T-helper 1 cell treated with Interleukin-12 subunit alpha and Interleukin-12 subunit beta and Interleukin-4 antibody, amounts not matched to agents 30 ng/mL and 1 ng/mL, for 36 hours (primary cell): ENCODE results near the gene GRHL3. TPM values are rescaled to one million over a fixed set of nuclear protein-coding genes. Genes with fewer than 3 reads are reported as not detected.

ENCODE experiments used
- intact Hi-C: fragments of 100-400 bp; cut with micrococcal nuclease; formaldehyde crosslinking; loops from one replicate; pipeline ENCODE4 v1.15.1; 2024
- total RNA-seq: library from RNA; stranded (reverse); gene quantifications from 2 replicates; pipeline ENCODE4 v1.2.3, GENCODE V29; 2022

Gene GRHL3
- total RNA-seq, 1 donor from 2014 or later, result 0.59 TPM

DNA sequence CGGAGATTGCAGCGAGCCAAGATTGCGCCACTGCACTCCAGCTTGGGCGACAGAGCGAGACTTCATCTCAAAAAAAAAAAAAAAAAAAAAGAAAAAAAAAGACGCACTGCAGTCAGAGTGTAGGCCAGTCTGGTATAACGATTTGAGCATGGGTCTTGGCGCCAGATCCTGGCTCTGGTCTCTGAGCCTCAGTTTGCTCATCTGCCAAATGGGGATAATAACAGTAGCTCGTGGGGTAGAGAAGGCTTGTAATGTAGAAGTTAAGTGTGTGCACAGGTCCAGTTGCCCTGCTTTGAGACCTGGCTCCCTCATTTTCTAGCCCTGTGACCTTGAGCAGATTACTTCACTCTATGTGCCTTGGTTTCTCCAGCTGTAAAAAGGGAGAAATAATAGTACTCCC lies 26.3 kb upstream of the GRHL3 start:
- intact Hi-C loops, result no loop called here

GRCh38 chr1:24293392-24294227 lies 25.5 kb upstream of the GRHL3 start:
- intact Hi-C loops, result no loop called here

- intact Hi-C loops, result no loop called here
Observed at GRCh38 chr1:24294228-24294672, 24.9 kb upstream of the GRHL3 start.

DNA sequence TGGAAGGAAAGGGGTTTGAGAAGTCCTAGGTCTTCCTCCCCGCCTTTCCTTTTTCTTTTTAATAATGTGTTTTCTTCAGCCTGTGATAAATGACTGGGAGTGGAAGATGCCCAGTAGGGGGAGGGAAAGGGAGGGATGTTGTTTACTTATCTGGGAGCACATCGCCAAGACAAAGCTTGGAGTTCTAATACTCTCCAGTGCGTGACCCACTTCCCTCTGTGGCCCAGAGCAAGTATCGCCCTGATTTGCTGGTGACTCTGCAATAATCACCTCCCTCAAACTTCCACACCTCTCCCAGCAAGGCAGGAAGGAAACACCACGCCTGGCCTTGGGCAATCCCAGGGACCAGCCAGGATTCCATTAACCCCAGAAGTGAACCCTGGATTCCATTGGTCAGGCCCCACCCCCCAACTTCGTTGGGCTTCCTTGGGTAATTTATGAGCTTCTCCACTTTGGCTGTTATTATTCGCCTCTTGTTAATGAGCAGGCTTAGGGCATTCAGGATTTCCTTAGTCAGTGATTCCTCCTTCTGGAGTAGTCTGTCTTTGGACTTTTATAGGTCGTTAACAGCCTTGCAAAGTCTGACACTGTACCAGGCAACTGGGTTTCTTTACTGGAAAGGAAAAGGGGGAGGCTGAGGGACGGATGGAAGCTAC lies 24.3 kb upstream of the GRHL3 start:
- intact Hi-C loops, result no loop called here

DNA sequence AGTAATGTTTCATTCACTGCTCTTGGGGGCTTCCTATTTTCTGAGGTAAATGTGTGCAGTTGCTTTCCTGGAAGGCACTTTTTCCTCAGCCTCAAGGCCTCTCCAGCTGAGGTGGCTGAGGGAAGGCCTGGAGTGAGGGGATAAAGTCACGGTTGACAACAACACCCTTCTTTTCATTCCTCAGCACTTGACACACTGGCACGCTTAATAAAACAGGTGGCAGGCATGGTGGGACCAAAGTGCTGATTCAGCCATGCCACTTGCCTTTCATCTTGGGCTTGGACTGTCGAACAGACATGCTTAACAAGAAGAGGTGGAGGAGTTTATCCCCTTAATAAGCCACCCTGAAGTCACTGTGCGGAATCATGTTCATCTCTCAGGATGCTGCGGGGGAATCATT lies 23.6 kb upstream of the GRHL3 start:
- intact Hi-C loops, result no loop called here

- intact Hi-C loops, result no loop called here
Observed at GRCh38 chr1:24297187-24297851, 21.8 kb upstream of the GRHL3 start.

DNA sequence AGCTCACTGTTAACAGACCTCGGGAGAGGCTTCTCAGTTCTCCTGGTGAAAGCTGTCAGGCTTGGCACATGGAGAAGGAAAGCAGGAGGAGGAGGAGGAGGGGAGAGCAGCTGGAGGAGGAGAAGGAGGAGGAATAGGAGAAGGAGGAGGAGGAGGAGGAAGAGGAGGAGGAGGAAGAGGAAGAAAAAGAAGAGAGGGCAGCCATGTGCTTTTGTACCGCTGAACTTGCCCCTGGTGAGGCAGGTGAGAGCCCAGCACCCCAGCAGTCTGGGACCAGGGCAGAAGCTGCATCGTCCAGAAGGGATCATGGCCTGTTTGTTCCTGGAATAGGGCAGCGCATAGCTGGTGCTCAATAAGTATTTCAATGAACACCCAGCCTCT lies 21.3 kb upstream of the GRHL3 start:
- intact Hi-C loops, result no loop called here

DNA sequence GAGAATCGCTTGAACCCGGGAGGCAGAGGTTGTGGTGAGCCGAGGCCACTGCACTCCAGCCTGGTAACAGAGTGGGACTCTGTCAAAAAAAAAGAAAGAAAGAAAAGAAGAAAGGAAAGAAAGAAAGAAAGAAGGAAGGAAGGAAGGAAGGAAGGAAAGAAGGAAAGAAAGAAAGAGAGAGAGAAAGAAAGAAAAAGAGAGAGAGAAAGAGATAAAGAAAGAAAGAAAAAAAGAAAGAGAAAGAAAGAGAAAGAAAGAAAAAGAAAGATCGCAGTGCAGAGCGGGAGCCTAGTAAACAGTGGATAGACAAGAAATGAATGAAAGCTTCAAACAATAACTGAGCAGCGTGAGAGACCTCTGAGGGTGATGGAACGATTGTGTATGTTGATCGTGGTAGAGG lies 20.6 kb upstream of the GRHL3 start:
- intact Hi-C loops, result no loop called here

GRCh38 chr1:24299901-24300300 lies 19.3 kb upstream of the GRHL3 start:
- intact Hi-C loops, result no loop called here

- intact Hi-C loops, result no loop called here
Observed at GRCh38 chr1:24300971-24301784, 18.0 kb upstream of the GRHL3 start.

GRCh38 chr1:24301785-24302175 lies 17.4 kb upstream of the GRHL3 start:
- intact Hi-C loops, result no loop called here

DNA sequence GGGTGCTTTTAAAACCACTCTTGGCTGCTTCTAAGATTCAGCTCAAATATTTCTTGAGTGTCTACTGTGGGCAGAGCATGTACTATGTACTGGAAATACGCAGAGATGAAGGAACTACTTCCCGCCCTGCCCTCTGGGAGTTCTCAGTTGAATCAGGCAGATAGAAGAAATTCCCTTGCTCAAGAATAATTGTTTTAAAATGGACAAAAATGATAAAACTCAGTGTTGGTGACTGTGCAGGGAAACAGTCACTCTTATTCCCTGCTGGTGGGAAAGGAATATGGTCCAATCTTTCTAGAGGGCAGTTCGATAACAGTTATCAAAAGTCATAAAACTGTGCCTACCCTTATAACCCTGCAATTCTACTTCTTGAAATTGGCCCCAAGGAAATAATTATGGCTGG lies 16.9 kb upstream of the GRHL3 start:
- intact Hi-C loops, result no loop called here

DNA sequence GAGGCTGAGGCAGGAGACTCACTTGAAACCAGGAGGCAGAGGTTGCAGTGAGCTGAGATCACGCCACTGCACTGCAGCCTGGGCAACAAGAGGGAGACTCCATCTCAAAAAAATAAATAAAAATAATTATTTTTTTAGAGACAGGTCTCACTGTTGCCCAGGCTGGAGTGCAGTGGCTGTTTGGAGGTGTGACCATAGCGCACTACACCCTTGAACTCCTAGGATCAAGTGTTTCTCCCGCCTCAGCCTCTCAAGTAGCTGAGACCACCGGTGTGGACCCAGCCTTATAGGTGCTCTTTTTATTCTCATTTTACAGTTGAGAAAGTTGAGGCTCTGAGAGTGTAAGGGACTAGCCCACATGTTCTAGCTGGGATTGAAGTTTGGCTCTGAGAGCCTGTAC lies 15.6 kb upstream of the GRHL3 start:
- intact Hi-C loops, result no loop called here

DNA sequence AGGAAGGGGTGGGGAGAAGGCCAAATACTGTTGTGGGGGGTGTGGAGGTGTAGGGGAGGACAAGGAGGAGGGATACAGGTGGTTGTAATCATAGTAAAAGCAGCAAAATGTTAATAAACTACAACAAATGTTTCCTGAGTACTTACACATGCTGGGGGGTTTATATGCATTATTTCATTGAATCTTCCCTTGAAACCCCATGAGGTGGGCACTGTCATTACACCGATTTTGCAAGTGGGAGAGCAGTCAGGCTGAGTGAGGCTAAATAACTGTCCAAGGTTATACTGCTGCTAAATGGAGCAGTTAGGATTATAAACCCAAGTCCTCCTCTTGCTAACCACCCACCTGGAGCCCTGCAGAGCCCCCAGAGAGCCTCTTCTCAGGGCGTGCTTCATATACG lies 14.4 kb upstream of the GRHL3 start:
- intact Hi-C loops, result no loop called here

- intact Hi-C loops, result no loop called here
Observed at GRCh38 chr1:24308365-24309015, 10.7 kb upstream of the GRHL3 start.

- intact Hi-C loops, result no loop called here
Observed at GRCh38 chr1:24309762-24310485, 9.2 kb upstream of the GRHL3 start.

DNA sequence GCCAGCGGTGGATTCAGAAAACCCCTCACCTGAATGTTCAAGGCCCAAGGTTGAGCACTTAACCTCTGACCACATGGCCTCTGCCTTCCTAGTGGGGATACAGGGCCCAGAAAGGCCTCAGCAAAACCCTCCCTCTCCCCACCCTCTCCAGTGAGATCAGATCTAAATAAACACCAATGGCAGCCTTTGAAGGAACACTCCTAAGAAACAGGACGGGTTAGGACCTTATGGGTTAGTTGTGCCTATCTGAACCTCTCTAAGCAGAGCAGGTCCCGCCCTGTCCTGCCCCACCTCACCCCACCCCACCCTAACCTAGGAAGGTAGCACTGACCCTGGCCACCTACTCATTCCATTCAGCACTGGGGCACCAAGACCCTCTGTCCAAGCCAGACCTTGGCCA lies 7.9 kb upstream of the GRHL3 start:
- intact Hi-C loops, result no loop called here

DNA sequence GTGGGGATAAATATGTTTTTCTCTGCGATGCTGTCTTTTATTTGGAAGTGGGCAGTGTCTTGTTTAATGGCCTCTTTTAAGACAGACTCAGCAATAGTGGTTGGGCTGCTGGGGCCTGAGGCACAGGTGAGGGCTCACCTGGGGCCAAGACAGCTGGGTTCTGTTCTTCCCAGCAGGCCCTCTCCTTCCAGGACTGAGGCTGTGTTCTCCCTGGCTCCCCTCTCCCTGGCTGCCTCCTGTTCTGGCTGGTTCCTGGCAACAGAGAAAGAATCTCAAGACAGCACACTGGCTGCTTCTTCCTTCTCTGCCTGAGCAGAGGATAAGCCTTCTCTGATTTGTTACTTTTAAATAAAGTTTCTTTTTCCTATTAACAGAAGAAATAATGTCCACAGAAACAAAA lies 7.4 kb upstream of the GRHL3 start:
- intact Hi-C loops, result no loop called here

DNA sequence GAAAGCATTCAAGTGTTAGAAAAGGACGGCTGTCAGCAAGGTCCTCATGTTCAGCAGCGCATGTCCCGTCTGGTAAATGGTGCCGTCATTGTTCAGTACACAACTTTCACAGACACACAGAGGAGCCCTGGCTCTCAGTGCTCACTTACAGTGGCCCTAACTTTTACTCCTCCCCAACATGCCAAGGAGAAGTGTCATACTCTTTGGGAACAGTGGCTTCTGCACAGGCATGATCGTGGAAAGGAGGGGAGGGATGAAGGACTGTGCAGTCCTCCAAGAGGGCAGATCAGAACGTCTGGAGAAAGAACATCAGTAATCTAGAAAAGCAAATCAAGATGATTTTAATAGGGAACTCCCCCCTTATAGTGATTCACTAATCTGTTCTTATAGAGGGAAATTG lies 3.8 kb upstream of the GRHL3 start:
- intact Hi-C loops, result no loop called here

DNA sequence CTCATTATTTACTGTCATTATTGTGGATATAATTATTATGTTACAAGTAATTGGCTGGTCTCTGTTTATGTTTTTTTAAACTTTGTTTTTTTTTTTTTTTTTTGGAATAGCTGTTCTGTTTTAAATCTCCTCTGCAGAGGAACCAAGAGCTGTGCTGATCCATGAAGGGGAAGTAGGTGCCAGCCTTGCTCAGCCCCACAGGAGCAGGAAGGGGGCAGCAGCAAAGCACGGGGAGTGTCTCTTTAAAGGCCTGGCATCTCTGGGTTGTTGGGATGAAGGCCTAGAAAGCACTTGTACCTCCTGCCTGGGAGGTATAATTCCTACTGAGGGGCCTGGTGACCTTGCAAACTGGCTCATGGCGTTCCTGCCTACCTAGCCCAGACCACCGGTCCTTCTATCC lies 2.5 kb upstream of the GRHL3 start:
- intact Hi-C loops, result no loop called here
